GM21526 (cell line): ENCODE data around the gene TRPM5.
"Not testable (repeated sequence)": the region's sequence is repeated elsewhere in the genome, so short reads cannot be mapped to it uniquely, and the experiment has no call there.

ENCODE experiments used
- ATAC-seq: cut with Tn5 transposase; IDR thresholded peaks from one replicate; pipeline ENCODE4 v1.9.1; 2021; ENCODE audit warnings: moderate library complexity; ENCODE audit not compliant: unreplicated experiment, low FRiP score

The TRPM5 gene, protein sequence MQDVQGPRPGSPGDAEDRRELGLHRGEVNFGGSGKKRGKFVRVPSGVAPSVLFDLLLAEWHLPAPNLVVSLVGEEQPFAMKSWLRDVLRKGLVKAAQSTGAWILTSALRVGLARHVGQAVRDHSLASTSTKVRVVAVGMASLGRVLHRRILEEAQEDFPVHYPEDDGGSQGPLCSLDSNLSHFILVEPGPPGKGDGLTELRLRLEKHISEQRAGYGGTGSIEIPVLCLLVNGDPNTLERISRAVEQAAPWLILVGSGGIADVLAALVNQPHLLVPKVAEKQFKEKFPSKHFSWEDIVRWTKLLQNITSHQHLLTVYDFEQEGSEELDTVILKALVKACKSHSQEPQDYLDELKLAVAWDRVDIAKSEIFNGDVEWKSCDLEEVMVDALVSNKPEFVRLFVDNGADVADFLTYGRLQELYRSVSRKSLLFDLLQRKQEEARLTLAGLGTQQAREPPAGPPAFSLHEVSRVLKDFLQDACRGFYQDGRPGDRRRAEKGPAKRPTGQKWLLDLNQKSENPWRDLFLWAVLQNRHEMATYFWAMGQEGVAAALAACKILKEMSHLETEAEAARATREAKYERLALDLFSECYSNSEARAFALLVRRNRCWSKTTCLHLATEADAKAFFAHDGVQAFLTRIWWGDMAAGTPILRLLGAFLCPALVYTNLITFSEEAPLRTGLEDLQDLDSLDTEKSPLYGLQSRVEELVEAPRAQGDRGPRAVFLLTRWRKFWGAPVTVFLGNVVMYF (N-terminal part only)

GRCh38 chr11:2443881-2444820, at the start of gene TRPM5:
Gene TRPM5 (minus strand): TSS chr11:2444514. CDS start chr11:2423036, 21,478 bp downstream.
- no peak for ATAC-seq

DNA sequence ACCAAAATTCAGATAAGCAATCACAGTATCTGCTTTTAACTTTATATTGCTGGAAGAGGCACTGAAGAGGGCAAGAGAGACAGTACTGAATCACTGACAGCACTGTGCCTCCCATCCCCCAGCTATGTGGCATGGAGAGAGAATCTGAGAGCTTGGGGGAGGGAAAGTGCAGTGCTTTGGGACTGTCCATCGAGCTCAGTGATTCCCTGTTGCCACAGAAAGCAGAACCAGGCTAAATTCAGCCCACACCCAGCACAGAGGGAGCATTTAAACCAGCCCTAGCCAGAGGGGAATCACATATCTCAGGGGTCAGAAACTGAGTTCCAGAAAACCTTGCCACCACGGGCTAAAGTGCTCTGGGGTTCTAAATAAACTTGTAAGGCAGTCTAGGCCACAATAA, 44.8 kb upstream of the TRPM5 start:
- ATAC-seq: no peak

DNA sequence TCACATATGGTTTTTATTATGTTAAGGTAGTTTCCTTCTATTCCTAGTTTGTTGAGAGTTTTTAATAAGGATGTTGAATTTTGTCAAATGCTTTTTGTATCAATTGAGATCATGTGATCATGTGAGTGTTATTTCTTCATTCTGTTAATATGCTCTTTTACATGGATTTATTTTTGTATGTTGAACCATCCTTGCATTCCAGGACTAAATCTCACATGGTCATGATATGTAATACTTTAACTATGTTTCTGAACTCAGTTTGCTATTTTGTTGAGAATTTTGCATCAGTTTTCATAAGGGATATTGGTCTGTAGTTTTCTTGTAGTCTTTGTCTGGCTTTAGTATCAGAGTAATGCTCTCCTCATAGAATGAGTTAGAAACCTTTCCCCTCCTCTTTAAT, 43.7 kb upstream of the TRPM5 start:
- no peak for ATAC-seq

DNA sequence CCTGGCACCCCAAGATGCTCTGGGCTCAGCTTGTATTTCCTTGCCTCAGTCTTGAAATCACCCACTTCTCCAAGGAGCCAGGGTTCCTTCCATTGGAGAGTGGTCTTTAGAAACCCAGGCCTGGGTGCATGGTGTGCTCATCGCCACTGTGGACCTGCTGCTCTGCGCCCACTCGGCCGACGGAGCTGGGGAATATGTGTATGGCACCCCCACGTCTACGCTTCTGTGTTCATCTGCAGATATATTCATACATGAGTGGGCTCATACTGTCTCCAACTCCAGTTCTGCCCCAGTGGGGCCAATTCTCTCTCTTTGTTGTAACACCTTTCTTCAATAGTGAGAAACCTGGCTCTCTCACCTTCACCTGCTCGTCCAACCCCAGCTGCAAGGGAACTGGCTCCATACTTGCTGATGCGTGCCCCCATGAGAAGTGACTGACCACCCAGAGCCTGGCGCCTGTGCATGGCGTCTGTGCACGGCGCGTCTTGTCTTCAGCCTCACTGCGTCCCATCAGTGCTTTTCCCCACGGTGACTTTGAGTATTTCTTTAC, 40.3 kb upstream of the TRPM5 start:
- no peak for ATAC-seq

GRCh38 chr11:2483426-2483825, 39.1 kb upstream of the TRPM5 start:
- ATAC-seq: no peak

- no peak for ATAC-seq
Measured at GRCh38 chr11:2482745-2483144, 38.4 kb upstream of the TRPM5 start.

- no peak for ATAC-seq
Measured at GRCh38 chr11:2482204-2482603, 37.9 kb upstream of the TRPM5 start.

DNA sequence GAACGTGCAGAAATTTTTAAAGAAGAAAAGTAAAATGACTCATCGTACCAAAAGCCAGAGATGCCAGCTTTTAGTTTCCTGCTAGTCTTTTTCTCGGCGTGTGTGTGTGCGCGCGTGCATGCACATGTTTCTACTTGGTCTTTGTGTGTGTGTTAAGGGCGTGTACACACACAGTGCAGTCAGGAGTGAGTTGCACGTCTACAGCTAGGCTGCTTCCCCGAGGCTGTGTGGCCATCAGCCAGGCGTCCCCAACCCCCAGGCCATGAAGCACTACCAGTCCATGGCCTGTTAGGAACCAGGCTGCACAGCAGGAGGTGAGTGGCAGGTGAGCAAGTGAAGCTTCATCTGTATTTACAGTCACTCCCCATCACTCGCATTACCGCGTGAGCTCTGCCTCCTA, 36.9 kb upstream of the TRPM5 start:
- ATAC-seq: no peak

- no peak for ATAC-seq
Measured at GRCh38 chr11:2480874-2481220, 36.5 kb upstream of the TRPM5 start.

DNA sequence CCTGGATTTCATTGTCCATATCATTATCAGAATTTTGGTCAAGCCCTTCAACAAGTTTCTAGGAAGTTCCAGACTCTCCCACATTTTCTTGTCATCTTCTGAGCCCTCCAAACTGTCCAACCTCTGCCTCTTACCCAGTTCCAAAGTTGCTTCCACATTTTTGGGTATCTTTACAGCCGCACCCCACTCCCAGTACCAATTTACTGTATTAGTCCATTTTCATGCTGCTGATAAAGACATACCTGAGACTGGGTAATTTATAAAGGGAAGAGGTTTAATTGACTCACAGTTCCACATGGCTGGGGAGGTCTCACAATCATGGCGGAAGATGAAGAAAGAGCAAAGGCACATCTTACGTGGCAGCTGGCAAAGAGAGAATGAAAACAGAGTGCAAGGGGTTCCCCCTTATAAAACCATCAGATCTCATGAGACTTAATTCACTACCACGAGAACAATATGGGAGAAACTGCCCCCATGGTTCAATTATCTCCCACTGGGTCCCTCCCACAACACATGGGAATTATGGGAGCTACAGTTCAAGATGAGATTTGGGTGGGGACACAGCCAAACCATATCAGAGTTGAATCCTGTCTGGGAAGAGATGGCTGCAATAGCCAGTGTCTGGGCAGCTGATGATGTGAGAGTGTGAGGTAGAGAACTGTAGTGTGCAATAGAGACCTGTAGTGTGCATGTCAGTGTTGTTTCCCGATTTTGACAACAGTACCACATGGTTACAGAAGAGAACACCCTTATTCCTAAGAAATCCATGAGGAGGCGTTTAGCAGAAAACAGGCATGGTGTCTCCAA, 36.0 kb upstream of the TRPM5 start:
- not testable (repeated sequence) for ATAC-seq

- no peak for ATAC-seq
Measured at GRCh38 chr11:2477936-2478335, 33.6 kb upstream of the TRPM5 start.

DNA sequence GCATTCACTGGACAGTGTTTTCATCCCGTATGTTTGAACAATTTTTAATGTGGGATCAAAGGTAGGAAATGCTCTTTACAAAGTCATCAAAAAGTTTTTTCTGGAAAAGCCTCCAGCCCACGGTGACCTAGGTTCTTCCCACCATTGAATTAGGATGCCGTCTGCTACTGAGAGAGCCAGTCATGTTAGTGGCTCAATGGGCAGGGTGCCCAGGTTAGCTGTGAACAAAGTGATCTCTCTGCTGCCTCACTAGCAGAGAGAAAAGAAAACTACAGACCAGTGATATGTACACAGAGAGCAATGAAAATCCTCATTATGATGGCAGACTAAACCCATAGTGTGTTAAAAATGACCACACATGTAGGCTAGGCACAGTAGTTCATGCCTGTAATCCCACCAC, 32.9 kb upstream of the TRPM5 start:
- no peak for ATAC-seq

- no peak for ATAC-seq
Measured at GRCh38 chr11:2475136-2475918, 31.0 kb upstream of the TRPM5 start.

- ATAC-seq: no peak
Measured at GRCh38 chr11:2474059-2474901, 30.0 kb upstream of the TRPM5 start.

- no peak for ATAC-seq
Measured at GRCh38 chr11:2473361-2474058, 29.2 kb upstream of the TRPM5 start.

- ATAC-seq: no peak
Measured at GRCh38 chr11:2472428-2473186, 28.3 kb upstream of the TRPM5 start.

GRCh38 chr11:2471804-2472096, 27.4 kb upstream of the TRPM5 start:
- ATAC-seq: no peak
